Lower leg skin (tissue), 3 donors: ENCODE results near the gene RASL10A.

ENCODE experiments used
- CTCF ChIP-seq, 3 donors: fragments of 450-650 bp; IDR thresholded peaks; one replicate each; pipeline ENCODE4 v1.5.1; 2016; ENCODE audit warnings: antibody characterized with exemption in 3 of 3, mild to moderate bottlenecking in 3 of 3, moderate library complexity in 2 of 3
- POLR2A ChIP-seq, 2 donors: fragments of 450-650 bp; IDR thresholded peaks; one replicate each; pipeline ENCODE4 v1.6.1; 2016 to 2017; ENCODE audit warnings: antibody characterized with exemption in 2 of 2, mild to moderate bottlenecking in 1 of 2, moderate library complexity in 1 of 2

- TF ChIP-seq CTCF (IDR thresholded peaks at IDR 0.05) (no peak), POLR2A (IDR thresholded peaks at IDR 0.05) (no peak)
Observed at GRCh38 chr22:29340566-29340965, 25.1 kb upstream of the RASL10A start.
